Tibial nerve (tissue), 3 donors: ENCODE results near the gene BET1L.

Source experiments
- CTCF ChIP-seq, 5 experiments: fragments of 200-600 bp in 3 of 5; fragments of 450-650 bp in 2 of 5; sonication (generic) in 3 of 5; IDR thresholded peaks; one replicate each; pipeline ENCODE4 v1.5.1; 2016 to 2019; ENCODE audit warnings: antibody characterized with exemption in 5 of 5, mild to moderate bottlenecking in 3 of 5, moderate library complexity in 2 of 5
- POLR2A ChIP-seq, 2 donors: fragments of 450-650 bp; IDR thresholded peaks; one replicate each; pipeline ENCODE4 v1.6.1; 2017; ENCODE audit warnings: antibody characterized with exemption in 2 of 2, mild to moderate bottlenecking in 2 of 2, moderate library complexity in 2 of 2

- no peak for TF ChIP-seq CTCF (IDR thresholded peaks at IDR 0.05)
- TF ChIP-seq POLR2A (IDR thresholded peaks at IDR 0.05) = no peak
These were observed 4.5 kb upstream of the BET1L start for GRCh38 chr11:211741-212140.
